NCI-H69 (cell line): Measurements from ENCODE around the gene PTPRN2.

Experiments
- DNase-seq: peaks from one replicate; lab custom pipeline; 2025; lab: John Stamatoyannopoulos, UW

PTPRN2 gene

DNA sequence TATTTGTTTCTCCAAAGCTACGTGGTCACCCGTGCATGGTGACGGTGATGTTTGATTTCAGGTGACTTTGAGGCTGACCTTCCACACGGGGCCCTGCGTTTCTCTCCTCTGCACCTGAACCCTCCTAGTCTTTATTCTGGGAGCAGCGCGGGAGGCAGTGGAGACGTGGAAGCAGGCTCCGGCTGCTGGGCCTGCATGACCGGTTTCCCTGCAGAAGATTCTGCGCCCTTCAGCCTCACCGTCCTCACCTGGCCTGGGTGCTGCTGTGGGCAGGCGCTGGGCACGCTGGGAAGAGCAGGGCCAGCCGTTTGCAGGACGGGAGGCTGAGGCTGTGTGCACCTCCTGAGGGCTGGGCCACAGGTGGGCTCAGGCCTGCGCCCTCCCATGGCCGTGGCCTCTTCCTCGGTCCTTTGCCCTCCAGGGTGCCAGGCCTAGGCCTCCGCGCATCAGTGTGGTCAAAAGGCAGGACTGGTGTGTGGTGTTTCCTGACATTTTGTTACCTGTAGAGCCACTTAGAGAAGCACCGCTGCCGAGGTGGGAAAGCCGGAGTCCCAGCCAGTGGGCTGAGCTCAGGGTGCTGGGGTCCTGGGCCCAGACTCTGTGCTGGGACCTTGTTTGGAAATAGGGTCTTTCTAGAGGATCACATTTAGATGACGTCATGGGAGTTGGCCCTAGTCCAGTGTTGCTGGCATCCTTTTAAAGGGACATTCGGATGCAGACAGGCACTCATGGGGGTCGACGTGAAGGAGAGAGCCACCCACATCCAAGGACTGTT, 772.5 kb downstream of the PTPRN2 start:
- DNase-seq, result no peak

DNA sequence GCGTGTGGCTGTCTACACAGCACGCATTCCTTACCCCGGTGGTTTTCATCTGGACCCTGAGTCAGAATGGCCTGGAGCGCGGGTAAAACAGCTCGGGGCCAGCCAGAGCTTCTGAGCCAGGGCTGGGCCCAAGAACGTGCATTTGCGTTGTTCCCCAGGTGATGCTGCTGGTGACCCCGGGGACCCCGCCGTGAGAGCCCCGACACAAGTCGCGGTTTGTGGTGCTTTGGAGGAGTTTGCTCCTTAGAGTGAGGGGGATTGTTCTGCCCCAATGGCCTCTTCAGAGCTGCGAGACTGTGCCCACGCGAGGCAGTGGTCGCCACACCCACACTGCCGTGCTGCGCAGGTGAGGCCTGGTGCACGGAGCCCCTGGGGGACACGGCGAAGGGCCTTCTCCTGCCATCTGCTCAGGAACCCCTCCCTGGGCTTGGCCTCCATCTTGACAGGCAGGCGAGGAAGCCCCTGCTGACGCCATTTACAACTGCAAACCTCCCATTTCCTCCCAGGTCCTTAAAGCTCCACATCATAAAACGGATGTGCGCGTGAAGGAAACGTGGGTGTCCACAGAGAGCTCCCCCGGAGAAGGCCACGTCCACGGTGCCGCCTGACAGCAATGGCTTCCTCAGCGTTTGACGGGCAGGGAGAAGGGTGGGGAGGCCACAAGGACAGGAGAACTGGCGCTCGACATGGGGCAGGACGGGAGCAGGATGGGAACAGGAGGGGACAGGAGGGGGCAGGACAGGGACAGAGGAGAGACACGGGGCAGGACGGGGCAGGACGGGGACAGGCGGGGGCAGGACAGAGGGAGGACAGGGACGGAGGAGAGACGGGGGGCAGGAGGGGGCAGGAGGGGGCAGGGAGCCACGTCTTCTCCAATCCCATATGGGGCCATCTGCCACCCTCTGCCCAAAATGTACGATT, 773.6 kb downstream of the PTPRN2 start:
- DNase-seq, result no peak

DNA sequence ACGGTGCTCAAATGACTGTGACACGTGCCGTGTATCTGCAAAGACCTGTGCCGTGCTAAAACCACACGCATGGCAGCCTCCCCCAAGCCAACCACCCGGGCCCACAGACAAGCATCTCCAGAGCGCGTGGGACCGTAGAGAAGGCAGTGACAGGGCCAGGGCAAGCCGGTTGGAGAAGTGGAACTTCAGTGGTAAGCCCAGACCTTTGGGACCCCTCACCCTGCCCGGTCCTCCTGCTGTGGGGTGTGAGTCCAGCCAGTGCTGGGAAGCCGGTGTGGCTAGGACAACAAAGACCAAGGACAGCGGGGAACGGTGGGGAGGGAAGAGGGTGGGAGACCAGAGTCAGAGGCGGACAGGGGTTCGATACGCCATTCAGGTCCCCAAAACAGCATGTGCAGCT, 774.6 kb downstream of the PTPRN2 start:
- DNase-seq, result no peak

DNA sequence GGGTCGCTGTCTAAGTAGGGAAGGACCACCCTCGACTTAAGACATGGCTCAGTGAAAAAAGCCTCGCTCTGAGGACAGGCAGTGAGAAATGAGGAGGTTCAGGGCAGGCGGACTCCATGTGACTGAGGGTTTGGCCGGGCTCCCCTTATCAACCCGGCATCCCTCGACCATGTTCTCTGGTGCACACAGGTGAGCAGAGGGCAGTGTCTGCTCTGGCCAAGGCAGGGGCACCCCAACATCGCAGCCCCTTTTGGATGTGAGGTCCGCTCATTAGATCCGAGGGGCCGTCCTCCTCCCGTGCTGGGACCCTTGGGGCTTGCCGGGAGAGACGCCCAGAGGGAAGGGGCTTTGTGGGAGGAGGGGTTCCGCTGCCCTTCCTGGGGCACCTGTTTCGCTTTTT, 775.7 kb downstream of the PTPRN2 start:
- DNase-seq, result no peak

DNA sequence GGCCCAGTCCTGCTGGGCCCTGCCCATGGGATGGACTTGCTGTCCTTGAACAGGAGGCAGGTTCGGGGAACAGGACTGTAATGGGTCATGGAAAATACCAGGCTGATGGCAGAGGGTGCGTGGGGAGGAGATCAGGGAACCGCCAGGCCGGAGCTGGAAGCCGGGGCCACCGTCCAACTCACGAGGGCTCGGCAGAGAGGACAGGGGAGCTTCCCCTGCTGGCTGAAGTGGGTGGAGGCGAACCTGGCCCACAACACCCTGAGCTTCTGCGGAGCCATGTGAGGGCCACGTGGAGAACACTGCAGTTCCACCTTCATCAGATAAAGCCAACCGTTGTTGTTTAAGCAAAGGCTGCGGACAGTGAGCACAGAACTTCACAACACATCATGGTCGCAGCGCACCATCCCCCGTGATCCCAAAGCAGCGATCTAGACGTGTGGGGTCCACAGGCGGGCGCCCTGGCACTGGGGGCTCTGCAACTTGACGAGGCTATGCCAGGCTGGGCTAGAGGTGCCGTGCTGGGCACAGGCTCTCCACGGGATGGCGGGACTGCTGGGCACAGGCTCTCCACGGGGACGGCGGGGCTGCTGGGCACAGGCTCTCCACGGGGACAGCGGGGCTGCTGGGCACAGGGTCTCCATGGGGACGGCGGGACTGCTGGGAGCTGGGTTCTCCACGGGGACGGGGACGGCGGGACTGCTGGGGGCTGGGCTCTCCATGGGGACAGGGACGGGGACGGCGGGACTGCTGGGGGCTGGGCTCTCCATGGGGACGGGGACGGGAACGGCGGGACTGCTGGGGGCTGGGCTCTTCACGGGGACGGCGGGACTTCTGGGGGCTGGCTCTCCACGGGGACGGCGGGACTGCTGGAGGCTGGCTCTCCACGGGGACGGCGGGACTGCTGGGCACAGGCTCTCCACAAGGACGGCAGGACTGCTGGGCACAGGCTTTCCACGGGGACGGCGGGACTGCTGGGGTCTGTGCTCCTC, 777.5 kb downstream of the PTPRN2 start:
- no peak for DNase-seq

DNA sequence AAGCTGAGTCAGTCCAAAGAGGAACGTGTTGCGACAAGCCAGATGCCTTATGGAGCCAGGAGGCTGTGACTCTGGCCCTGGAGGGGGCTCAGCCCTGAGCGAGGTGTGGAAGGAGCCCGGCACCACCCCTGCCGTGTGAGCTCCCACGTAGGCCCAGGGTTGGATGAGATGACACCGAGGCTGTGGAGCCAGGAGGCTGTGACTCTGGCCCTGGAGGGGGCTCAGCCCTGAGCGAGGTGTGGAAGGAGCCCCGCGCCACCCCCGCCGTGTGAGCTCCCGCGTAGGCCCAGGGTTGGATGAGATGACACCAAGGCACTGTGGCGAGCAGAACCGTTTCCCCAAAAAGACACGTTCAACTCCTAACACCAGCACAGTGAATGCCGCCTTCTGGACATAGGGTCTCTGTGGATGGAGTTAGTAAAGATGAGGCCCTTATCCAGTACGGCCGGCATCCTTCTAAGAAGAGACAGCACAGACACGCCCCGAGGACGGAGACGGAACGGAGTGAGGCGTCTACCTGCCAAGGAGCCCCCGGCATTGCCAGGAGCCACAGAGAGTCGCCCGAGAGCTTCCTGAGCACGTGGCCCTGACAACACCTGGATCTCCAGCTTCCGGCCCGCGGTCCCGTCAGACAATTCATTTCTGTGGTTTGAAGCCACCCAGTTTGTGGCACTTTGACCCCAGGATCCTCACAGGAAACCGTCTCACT, 778.3 kb downstream of the PTPRN2 start:
- no peak for DNase-seq

DNA sequence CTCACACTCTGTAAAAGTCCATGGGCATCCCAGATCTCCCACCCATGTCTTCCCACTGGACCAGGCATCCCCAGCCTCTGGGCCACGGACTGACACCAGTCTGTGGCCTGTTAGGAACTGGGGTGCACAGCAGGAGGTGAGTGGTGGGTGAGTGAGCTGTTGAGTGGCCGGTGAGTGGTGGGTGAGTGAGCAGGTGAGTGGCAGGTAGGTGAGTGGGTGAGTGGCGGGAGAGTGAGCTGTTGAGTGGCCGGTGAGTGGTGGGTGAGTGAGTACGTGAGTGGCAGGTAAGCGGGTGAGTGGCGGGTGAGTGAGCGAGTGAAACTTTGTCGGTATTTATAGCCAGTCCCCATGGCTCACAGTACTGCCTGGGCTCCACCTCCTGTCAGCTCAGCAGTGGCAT, 779.6 kb downstream of the PTPRN2 start:
- DNase-seq, result no peak

DNA sequence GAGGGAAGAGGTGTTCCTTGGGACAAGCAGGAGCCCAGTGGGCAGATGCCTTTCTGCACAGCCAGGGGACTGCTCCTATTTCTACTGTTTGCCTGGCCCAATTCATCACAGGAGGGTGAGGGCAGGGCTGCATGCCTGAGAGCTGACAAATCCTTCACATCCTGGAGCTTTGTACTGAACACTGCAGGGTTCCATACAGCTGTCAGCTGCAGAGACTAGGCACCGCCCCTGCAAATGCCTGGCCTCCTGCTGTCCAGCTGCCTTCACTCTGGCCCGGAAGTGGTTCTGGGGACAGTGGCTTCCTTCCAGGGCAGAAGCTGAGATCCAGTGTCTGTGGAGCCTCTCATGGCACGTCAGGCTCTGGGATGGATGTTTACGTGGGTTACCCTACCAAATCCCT, 780.1 kb downstream of the PTPRN2 start:
- peak; percentile 34 for DNase-seq

DNA sequence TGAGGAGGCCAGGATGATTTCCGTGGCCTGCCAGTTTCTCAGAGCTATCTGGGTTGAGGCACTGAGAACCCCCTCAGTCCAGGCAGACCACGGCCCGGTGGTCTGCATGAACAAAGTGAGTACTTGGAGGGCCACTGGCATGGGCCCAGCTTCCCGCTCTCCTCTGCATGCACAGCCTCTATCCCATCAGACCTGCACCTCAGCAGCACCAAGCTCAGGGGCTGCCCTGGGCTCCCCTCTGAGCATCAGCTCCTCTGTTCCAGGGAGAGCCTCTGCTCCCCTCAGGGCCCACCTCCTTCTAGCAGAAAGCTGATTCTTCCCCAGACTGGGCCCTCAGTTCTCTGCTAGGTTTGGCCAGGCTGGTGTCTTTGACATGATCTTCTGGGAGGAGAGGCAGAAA, 780.9 kb downstream of the PTPRN2 start:
- DNase-seq, result no peak

DNA sequence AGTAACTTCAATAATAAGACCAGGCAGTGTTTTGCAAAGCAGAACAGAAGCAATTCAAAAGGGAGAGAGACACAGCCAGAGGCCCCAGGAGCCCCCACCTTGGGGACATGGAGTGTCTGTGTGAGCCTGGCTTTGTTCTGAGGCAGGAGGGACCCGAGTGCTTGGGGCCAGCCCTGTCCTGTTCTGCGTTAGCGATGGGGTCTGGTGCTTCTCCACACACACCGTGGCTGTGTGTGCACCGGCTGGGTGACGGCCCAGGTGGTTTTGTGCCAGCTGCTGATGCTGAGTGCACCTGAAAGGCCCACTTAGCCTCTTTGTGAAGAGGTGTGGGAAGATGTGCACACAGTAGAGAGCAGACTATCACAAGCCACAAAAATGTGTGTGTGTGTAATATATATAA, 781.9 kb downstream of the PTPRN2 start:
- DNase-seq, result no peak

DNA sequence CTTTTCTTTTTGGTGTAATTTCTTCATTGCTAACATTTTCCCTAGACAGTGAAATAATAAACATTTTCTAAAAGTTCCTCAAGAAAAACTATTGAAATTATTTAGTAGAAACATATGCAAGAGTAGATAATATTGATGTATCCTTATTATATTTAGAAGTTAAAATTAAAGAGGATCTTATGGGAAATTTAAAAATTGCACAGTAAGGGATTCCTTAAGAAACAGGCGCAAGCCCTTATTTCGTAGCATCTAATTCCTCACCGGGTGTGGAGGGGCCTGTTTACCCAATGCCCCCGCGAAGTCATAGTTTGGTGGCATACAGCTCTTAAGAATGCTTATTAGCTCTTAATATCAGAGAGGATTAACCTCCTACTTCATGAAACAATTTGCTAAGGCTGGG, 783.7 kb downstream of the PTPRN2 start:
- no peak for DNase-seq

DNA sequence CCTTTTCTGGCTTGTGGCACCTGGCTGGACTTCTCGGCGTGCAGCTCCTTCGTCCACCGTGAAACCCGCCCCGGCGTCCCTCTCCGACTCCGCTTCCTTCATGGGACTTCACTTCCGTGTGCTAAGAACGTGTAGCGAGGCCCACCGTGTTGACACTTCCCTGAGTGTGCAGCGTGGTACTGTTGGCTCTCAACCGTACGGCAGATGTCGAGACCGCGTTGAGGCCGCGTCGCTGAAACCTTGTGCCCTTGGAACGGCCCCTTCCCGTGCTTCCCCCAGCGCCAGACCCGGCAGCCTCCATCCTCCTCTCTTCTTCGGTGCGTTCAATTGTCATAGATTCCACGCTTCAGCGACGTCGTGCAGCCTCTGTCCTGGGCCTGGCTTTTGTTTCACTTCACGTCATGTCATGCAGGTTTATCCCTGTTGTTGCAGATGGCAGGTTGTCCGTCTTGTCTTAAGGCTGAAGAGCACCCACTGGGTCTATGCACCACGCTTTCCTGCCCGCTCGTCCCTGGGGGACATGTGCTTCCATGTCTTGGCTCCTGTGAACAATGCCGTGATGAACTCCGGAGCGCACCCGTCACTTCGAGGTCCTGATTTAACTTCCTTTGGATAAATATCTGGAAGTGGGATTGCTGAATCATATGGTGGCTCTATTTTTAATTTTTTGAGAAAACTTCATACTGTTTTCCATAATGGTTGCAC, 785.5 kb downstream of the PTPRN2 start:
- DNase-seq, result no peak

DNA sequence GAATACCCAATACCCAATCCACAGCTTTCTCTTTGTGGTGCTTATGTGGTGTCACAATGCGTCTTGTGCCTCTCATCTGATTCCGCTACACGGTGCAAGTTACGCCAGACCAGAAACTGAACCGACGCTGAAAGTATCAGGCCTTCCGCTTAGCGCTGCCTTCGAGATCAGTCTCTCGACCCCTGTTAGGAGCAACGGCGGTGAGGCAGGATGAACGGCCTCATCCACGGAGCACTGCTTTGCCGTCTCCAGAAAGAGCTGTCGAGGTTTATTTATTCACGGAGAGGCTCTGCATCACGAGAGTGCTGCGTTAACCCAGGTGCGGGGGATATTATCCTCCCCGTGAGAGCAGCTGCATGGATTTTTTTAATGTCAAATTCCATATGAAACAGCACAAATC, 786.5 kb downstream of the PTPRN2 start:
- DNase-seq, result no peak

DNA sequence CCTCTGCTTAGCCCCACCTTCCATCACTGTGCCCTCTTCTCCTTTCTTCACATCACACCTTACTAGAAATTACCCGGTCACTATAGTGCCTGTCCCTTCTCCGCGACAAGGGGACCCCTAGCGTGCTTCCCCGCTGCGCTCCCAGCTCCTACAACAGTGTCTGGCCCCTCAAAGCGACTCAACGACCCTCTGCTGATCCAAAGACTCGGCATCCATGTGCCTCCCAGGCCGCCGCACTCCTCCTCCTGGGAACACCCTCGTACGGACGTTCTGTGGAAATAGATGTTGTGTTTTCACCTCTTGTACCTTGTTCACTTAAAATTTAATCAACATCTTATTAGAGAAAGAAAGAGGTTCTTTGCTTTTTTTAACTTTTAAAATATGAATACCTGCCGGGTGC, 787.3 kb downstream of the PTPRN2 start:
- no peak for DNase-seq

DNA sequence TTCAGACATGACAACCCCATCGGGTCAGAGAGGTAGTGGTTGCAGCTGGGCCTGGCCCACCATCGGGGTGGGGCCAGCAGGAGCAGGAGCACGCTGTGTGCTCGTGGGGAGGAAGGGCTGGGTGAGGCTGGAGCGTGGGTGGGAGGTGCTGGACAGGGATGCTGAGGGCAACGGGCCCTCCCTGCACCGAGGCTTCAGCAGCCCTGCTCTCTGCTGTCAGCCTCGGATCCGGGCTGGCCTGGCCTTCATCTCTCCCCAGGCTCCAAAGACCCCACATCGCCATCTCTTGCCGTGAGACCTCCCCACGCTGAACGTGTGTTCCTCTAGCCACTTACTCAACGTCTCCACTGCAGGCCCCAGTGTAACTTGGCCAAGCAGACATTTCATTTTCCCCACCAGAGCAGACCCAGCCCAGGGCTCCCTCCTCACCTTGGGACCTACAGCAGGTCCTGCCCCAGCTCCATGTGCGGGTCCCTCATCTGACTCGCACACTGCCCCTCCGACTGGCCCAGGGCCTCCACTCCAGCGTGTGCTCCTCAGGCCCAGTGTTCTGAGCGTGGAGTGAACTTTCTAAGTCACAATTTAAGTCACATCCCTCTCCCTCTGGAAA, 788.4 kb downstream of the PTPRN2 start:
- no peak for DNase-seq

DNA sequence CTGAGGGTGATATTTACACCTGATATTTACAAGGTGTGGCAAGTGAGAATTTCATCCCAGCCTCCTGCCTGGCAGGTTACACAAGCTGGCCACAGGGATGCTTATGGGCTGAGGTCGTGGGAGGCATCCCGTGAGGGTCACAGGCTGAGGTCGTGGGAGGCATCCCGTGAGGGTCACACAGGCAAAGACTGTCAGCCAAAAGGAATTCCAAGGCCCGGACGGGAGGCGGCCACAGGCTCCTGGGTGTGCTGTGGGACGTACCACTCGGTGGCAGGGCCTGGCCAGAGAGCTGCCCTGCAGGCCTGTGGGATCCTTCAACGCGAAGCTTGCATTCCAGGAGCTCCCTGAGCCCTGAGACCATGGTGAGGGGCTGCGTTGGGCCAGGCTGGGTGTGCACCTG, 790.3 kb downstream of the PTPRN2 start:
- no peak for DNase-seq

DNA sequence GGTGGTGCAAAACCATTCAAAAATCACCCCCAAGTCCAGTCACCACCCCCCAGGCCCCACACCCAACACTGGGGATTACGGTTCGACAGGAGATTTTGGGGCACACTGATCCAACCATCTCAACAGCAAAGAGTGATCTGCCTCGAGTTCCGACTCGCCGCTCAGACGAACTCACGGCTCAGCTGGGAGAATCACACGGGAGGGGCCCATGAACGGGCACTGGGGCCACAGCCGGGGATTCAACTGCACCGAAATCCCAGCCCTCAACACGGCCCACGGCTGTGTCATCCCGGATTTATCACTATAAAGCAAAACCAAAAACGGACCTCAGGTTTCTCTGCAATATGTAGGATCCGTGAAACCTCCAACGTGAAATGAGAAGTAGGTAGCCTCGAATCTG, 790.8 kb downstream of the PTPRN2 start:
- DNase-seq, result no peak

DNA sequence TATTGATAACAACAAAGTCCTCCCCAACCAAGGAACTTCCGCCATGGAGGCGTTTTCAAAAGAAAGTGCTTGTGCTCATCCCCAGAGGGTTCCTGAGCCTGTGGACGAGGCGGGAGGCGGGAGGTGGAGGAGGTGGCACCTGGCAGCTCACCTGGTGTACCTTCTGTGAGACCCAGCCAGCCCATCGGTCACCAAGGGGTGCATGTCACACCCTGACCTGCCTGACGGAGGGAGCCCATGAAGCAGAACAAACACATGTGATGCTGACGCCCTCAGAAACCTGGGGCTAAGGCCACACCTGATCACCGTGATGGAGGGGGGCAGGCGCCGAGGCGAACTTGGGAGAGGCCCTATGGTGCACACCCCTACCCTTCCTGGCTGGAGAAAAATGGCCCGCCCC, 792.0 kb downstream of the PTPRN2 start:
- DNase-seq, result no peak

DNA sequence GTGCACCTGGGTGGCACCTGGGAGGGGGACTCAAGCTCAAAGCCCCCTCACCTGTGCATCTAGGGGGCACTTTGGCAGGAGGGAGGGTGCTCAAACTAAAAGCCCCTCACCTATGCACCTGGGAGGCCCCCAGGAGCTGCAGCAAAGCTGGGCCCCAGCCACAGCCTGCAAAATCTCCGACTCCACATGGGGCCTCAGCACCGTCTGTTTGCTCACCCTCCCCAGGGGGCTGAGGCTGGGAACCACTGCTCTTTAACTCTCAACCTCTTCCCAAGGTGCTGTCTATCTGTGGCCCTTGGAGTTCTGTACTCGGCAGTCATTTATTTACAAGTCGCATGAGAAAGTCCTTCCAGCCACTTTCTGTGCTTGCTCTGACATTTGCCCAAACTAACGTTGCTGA, 792.4 kb downstream of the PTPRN2 start:
- DNase-seq, result peak; percentile 25

DNA sequence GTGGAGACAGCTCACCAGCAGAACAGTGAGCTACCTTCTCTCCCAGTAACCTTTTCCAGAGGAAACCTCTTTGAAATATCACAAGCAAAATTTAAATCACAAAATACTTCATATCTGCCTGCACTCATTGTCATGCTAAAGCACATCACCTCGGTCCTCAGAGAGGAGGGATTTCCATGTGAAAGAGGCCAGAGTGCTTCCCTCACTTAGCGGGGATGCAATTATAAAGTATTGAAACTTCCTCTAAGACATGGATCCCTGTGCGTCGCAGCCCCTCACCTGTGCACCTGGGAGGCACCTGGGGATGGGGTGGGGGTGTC, 792.9 kb downstream of the PTPRN2 start:
- DNase-seq, result no peak
